RPMI7951 (cell line): ENCODE results near the gene DDI1. TPM values are rescaled to one million over a fixed set of nuclear protein-coding genes. Genes with fewer than 3 reads are reported as not detected.

Source experiments
- DNase-seq: peaks from one replicate; pipeline ENCODE4 v3.0.0-alpha.2; 2012; ENCODE audit warnings: low read depth
- total RNA-seq: library from RNA; depleted of rRNA; stranded (reverse); fragments of >200 nt; shearing (Covaris generic); gene quantifications from 2 replicates; pipeline ENCODE4 v1.2.3, GENCODE V29; 2014; rRNA removed

Gene DDI1
- total RNA-seq, result not detected in 2 replicates

DNA sequence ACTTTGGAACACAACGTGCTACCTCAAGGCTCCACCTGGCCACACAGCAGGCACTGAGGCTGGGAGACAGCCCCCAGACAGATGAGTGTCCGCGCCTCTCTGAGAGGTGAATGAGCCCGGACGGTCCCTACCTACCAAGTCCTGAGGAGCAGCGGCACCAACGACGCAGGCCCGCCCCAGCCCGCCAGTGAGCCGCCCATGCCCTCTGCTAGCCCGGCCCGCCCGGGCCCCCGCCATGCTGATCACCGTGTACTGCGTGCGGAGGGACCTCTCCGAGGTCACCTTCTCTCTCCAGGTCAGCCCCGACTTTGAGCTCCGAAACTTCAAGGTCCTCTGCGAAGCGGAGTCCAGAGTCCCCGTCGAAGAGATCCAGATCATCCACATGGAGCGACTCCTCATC, at the start of gene DDI1:
Gene DDI1, plus strand, starts transcription at position 53 of the 400 bp plus-strand sequence. Its CDS starts 183 bp downstream, at position 236.
- DNase-seq, result no peak

DNA sequence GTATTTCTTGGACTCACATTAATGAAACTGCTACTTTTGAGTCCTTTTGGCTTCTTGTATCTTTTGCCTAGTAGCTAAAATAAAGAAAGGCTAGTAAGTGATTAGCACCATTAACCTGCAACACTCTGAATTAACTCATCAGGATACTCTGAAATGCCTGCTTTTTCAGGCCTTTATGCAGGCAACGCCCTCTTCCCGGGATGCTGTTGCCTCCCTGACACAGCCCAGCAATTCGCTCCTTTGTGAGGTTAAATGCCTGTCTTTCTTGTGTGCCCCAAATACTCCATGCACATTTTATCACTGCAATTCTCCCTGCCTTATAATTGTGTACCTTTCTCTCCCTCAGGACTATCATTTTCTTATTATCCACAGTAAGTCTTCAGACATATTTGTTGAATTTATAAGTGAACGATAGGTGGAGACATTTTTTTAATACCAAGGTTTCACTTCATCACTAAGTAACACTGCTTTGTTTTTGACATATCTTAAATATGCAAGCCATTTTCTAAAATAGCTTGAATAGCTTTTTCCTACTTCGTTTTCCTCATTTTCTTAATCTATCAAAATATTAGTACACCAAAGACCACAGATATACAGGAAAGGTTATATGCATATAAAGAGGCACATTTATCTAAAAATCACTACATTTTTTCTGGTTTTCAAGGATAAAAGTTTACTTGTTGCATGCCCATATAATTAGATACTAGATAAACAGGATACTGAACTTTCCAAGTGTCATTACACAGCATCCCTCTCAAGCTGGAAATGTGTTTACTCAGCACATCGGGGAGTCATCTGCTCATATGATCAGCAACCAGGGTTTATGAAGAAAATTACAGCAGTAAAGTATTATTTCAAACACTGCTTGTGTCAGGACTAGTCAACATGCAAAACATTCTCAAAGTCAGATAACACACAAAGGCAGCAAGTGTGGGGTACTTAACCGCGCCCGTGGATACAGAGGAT, 48.5 kb upstream of the DDI1 start:
- DNase-seq, result no peak

DNA sequence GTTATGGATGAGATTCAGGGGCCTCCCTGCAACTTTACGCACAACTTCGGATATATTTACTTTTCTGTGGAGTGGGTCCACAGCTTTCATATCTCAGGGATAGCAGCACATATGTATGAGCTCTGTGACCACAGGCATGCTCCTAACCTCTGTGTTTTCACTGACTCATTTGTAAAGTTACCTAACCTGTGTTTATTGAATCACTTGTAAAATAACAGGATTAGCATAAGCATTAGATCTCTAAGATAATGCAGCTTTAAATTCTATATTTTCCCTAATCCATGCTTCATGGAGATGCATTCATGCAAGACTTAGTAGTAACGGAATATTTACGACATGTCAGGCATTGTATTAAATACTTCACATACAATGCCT, 47.9 kb upstream of the DDI1 start:
- no peak for DNase-seq

DNA sequence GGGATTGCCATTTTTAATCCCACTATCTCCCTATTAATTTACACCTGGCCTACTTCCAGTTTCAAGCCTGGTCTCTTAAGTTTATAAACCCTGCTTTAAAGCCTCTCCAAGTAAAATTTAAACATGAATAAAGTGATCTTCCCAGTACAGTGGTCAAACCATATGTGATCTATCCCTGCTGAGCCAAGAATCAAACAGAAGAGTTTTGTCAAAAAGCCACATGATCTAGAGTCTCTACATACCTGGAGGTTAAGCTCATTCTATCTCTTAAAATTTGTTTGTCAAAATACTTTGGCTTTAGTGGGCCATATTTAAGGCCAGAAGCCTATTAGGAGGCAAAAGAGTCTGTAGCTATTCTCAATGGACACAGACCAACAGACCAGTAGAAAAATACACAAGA, 42.9 kb upstream of the DDI1 start:
- no peak for DNase-seq

DNA sequence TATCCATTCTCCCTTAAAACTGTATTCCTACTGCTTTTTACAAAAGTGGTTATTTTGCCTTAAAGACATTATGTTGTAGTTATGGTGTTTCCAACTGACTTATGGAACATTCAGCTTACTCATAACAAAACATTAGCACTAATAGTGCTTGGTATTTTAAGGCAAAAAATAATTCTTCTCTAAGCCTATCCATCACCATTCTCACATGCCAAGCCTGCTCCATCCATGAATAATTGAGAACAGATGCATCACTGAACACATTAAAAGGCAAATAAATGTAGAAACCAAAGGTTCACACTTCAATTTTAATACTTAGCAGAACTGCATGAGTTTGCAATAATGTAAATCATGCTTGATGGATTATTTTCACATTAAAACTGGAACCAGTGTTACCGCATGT, 42.3 kb upstream of the DDI1 start:
- no peak for DNase-seq

DNA sequence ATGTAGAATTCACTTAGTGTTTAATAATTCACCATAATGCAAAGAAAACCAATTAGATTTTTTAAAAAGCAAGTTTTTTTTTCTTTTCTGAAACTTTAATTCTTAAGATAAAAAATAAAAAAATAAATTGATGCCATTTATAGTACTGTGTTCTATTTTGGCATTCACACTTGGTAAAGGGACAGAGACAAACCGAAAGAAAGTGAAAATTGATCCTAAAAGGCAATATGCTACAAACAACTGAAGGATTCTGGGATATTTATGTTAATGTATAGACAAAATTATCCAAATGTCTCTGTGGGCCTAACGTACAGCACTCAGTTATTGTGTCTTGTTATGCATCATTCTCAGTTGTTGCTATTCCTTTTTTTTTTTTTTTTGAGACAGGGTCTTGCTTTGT, 41.9 kb upstream of the DDI1 start:
- no peak for DNase-seq

DNA sequence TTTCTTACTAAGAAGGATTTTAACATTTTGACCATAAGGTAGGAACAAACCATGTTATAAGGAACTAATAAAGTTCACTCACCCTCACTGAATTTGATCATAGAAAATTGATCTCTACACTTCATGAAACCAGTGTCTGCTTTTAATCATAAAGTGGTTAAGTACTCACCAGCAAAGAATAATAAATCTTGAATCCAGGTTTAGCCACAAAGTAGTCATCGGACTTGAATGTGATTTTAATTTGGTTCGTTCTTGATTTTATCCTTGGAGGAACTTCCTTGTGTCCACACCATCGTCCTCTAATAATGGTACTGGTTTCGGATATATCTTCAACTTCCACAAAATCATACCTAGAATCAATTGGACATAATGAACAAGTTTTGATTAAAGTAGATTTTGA, 40.5 kb upstream of the DDI1 start:
- no peak for DNase-seq

DNA sequence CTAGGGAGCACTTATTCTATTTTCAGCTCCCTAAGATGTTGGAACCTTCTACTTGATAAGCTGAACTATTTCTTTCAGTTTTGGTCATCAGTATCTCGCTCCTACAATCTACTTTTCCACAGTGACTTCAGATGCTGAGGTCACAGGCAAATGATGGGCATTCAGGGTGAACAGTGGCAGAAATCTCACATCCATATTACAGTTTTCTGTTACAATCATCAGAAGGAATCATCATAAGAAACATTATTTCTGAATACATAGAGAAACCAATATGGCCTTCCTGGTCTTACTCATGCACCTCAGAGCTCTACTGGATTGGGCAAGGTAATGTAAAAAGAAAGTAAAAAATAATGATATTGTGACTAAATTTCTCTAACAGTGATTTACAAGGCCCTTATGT, 39.4 kb upstream of the DDI1 start:
- DNase-seq, result no peak

DNA sequence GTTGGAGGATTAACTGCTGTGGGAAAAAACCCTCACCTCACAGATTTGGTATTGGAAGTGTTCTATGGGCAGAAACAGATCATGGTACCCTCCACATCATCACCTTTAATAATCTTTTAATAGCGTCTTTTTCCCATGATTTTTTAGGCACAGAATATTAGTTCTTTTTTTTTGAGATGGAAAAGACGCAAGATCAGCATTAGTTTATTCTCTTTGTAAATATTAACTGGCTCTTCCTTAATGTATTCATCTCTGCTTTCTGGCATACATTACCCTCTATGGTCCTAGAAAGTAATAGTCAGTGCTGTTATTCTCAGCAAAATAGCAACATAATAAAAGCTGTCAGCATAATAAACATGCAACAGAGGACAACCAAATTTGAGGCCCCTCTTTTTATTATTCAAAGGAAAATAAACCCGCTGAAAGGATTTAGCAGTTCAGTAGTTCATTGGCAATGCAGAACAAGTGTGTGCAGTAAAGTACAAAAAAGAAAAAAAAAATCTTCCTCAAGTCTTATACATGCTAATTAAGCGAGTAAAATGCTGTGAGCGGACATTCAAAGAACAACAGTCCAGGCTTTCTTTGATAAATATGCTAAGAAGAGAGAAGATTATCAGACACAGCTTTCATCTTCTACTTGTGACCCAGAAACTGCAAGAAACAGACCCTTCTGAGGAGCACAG, 37.5 kb upstream of the DDI1 start:
- no peak for DNase-seq

DNA sequence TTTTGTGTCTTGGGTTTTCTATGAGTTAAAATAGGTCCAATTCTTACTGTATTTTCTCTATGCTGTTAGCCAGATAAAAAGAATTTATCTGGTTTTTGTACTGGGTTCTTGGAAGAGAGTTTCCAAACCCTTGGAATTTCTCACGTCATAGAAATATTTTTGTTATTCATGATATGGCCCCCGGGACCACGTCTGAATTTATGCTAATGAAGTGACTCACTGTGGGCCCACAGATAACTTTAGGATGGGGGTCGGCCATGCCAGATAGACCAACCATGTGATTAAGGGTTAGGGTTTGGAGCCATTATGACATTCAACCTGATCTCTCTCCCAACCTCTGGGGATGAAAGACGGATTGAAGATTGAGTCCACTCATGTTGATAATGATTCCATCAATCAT, 35.6 kb upstream of the DDI1 start:
- no peak for DNase-seq

DNA sequence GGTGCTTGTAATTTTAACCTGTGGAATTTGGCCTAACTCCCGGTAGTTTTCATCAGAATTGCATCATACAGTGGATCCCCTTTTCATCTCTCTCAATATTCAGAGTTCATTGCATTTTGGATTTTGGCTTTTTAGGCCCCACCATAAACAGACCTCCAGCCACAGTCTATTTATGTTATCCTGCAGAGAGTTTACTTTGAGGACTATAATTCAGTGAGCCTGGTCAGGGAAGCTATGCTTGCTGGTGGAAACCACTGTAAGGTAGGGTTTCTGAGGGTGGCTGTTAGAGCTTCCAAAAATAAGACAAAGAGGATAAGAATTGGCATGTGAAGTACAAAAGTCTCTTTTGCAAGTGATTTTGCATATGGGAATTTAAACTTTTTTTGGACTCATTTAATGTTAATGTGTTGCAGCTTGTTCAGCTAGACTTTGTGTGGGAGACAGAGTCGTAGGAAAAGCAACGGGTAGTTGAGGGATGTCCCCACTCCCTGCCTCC, 34.8 kb upstream of the DDI1 start:
- DNase-seq, result no peak

DNA sequence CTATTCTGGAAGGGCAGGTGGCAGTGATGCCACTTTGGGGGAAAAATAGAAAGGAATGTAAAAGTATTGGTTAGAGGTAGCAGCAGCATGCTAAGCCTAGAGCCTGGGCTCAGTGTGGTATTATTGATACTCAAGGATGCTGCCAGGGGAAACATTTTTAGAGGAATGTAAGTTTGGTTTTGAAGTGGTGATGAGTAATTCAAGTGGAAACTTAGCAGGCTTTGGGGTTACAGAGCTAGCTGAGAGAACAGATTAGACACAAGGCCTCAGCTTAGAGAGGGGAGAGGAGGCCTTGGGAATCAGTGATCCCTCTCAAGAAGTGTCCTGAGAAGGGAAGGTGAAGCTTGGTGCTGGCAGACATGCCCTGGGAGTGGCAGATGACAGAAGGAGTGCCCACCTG, 32.9 kb upstream of the DDI1 start:
- DNase-seq, result no peak

DNA sequence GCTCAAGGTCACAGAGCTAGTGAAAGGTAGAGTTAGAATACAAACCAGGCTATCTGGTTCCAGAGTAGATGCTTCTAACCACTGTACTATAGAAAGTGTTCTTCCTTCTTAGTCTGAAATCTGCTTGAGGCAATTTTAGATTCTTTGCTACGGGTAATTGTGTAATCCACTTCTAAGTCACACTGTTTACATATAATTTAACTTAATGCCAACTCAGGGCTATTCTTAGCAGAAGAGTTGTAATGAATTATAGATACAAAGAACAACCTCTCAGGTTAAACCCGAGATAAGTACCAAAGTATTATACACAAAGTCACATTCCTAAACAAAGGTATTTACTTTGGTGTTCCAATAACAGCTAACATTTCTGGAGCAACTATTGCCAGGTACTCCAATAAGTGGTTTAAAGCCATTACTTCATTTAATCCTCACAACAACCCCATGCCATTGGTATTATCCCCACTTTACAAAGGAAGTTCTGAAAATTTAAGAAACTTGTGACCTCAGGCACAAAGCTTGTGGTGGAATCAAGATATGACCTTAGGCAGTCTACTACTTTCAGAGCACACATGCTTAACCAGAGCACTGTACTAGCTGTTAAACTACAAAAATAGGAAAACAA, 31.1 kb upstream of the DDI1 start:
- DNase-seq, result no peak

DNA sequence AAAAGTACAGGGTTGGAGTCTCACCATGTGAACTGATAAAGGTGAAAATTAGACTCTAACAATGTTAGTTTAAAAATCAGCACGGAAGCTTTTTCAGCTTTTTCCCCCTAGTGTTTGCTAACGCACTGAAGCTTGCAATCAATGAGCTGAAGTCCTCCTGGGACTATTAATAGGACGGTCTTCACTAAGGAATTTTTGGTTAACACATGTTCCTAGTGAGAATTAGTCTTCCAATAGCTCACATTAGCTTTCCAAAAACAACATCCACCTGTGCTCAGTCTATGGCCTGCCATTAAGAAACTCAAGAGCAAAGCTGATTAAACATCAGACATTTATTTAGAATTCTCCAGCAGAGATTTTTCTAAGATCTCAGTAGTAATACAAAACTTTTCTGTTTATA, 26.7 kb upstream of the DDI1 start:
- no peak for DNase-seq

DNA sequence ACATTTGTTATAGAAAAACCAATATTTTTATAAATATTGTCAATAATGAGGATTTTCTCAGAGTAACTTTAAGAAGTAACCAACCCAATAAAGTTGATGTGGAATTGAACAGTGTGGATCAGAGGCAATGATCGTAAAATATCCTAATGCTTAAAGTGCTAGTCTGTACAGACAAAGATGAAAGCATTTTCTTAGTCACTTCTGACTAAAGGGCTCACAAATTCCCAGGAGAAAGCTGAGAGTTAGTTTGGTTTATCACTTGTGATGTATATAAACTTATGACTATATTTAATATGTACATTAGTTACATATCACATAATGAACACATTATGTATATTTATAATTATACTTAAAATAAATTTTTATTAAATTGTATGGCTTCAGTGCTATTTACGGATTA, 25.4 kb upstream of the DDI1 start:
- no peak for DNase-seq

DNA sequence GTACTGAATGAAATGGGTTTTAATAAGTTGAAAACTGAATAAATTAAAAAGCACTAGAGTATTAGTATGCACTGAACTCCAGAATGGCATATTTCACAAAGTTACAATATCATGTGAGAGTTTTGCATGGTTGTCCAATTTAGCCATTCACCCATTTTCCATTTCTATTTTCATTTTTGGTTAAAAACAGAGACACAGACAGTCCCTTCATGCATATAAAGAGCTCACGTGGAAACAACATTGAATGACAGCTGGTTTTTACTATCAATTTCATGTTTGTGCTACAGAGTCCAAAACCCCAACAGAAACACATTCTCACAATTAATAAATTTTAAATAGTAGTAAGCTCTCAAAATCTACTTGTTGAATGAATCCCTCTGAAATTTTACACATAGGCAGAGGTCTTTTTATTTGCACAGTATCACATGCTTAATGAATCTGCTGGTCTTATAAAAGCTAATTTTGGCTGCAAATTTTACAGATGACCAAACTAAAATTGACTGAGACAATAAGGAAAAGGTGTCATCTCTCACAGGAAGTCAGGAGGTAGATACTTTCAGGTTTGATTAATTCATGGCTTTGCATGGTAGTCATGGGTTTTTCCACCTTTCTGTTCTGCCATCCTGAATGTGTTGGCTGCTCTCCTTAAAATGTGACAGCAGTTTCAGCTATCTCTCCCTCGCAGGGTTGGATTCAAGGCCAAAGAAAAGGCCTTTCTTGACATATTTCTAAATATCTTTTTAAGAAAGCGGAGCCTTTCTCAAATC, 20.6 kb upstream of the DDI1 start:
- DNase-seq, result no peak

DNA sequence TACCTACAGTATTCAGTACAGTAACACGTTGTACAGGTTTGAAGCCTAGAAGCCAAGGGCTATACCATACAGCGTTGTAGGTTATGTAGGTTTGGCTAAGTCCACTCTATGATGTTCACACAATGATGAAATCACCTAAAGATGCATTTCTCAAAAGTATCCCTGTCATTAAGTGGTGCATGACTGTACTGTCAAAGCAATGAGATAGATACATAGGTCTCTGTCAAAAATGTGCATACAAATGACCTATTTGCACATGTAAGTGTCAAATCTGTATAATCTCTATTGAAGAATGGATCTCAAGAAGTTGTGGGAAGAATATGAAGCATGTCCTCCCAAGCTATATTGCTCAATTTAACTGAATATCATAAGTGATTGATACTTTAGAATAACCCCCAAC, 11.9 kb upstream of the DDI1 start:
- DNase-seq, result no peak

DNA sequence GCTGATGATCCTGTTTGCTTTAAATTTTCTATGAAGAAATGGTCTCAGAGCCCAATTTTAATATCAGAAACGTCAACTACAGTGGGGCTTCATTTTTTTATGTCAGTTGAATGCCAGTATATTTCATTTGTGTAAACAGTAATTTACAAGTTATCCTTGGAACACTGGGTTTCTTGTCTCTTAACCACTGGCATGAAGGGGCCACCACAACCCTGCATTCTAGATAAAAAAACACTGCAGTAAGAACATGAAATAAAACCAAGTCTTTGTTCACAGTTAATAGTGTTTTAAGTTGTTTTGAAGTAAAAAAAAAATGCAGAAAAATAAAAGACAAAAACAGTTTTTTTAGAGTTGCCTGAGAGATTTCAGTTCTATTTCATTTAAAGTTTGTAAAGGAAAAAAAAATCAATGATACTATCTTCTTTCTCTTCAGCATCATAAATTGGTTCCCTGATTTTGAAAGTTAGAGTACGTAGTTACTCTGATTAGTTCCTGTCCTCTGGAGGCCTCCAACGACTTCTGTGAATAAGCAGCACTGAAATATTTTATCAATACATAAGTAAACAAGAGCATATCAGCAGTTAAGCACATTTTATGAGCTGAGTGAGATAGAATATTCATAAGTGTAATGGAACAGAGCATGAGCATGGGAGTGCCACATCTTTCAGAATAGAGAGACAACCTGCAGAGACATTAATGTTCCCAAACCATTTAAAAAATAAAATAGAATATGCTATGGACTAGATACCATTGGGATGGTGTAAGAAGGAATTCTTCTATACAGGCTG, 7.8 kb upstream of the DDI1 start:
- DNase-seq, result no peak

DNA sequence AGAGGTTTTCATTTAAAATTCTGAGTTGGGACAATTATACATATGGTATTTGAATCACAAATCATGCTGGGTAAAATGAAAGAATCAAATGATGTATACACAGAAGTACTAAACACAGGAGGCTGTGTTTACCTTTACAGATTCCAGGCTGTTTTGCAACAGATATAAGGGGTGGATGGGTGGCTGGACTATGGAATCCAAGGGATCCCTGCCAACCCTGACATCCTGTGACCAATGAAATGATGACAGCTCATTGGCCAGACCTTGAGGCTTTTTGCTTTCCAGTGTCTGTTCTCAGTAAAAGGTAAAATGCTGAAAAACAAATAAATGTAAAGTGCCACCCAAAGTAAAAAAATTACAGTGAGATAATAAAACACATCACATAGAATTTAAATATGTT, 3.3 kb upstream of the DDI1 start:
- no peak for DNase-seq

DNA sequence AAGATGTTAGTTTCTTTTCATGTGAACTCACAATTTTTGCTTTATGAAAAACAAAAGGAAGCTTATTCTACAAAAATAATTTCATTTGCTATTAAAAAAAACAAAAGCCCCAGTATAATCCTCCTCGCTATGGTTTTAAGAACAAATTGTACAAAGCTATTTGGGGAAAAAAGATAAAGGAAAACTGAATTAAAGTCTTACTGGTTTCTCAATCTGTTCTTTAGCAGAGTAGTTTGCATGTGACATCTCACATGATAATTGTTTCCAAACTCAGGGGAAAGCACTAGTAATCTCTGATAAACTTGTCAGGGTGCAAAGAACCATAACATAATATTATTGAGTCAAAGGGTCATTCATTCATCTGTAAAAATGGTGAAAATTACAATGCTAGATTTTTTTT, 2.9 kb upstream of the DDI1 start:
- no peak for DNase-seq

DNA sequence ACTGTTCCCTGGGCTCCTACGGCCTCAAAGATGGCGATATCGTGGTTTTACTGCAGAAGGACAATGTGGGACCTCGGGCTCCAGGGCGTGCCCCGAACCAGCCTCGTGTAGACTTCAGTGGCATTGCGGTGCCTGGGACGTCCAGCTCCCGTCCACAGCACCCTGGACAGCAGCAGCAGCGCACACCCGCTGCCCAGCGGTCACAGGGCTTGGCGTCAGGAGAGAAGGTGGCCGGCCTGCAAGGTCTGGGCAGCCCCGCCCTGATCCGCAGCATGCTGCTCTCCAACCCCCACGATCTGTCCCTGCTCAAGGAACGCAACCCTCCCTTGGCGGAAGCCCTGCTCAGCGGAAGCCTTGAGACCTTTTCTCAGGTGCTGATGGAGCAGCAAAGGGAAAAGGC, 555 bp downstream of the DDI1 start:
- no peak for DNase-seq
